HepG2 (cell line): ENCODE data around the gene SEC61A1. TPM values are rescaled to one million over a fixed set of nuclear protein-coding genes. Genes with fewer than 3 reads are reported as not detected.

Source experiments
- ATAC-seq: fragments of 200-7000 bp; cut with Tn5 transposase; 3 replicates; pipeline ENCODE4 v1.9.1; 2020; ENCODE audit warnings: mild to moderate bottlenecking, moderate library complexity
- BruUV-seq: library from RNA; stranded (reverse); fragments of 400-500 nt; replicated peaks from 2 replicates; lab custom pipeline; 2021; lab: Mats Ljungman, UMichigan
- CTCF ChIA-PET: fragments of 300-600 bp; formaldehyde crosslinking; extraction: SDS; loops from one replicate; lab custom pipeline; 2021; ENCODE audit warnings: low total read pairs, inconsistent platforms, low intra/inter-chr PET ratio; lab: Yijun Ruan, JAX
- POLR2A ChIA-PET: fragments of 350-600 bp; sonication (Branson Sonifier 250); formaldehyde crosslinking; loops from one replicate; lab custom pipeline; 2020; ENCODE audit warnings: antibody characterized with exemption, inconsistent platforms; lab: Yijun Ruan, JAX
- DNase-seq: peaks from one replicate; pipeline ENCODE4 v3.0.0-alpha.2; 2015; ENCODE audit warnings: low spot score
- FAIRE-seq: peaks from 3 replicates; lab custom pipeline; 2011; peaks lifted over from hg19 to GRCh38; lab: Jason Lieb, UNC
- H2AFZ ChIP-seq: one replicate; pipeline ENCODE4 v1.6.1; 2011; ENCODE audit warnings: low read length, inconsistent platforms
- H3K27ac ChIP-seq: fragments of 300-600 bp; 3 replicates; pipeline ENCODE4 v1.8.0; 2011; ENCODE audit warnings: mixed run types, mild to moderate bottlenecking, mixed read lengths, low read length, inconsistent platforms; ENCODE audit not compliant: insufficient read depth; ENCODE audit errors: extremely low read length
- H3K27me3 ChIP-seq, 2 experiments: fragments of 200-600 bp in 1 of 2; 2 replicates in 1 of 2; 3 replicates in 1 of 2; pipeline versions ENCODE4 v1.6.0 to v1.8.0; 2011; ENCODE audit warnings: low read length in 2 of 2, mild to moderate bottlenecking in 2 of 2, moderate library complexity in 2 of 2, inconsistent platforms in 1 of 2; ENCODE audit not compliant: insufficient read depth in 2 of 2, control insufficient read depth in 1 of 2
- H3K36me3 ChIP-seq, 2 experiments: fragments of 200-600 bp in 1 of 2; replicated peaks in 1 of 2; 2 replicates in 1 of 2; 3 replicates in 1 of 2; pipeline versions ENCODE4 v1.5.1 to v1.8.0; 2011; ENCODE audit warnings: low read length in 2 of 2, inconsistent platforms in 1 of 2; ENCODE audit not compliant: insufficient read depth in 2 of 2, control insufficient read depth in 1 of 2
- H3K4me1 ChIP-seq: 2 replicates; pipeline ENCODE4 v1.5.1; 2012; ENCODE audit warnings: low read length, inconsistent platforms; ENCODE audit not compliant: insufficient read depth
- H3K4me2 ChIP-seq: 2 replicates; pipeline ENCODE4 v1.6.0; 2011; ENCODE audit warnings: low read depth, low read length, inconsistent platforms
- H3K4me3 ChIP-seq, 3 experiments: fragments of 200-600 bp in 1 of 3; sonication (generic), shearing (Covaris generic) in 1 of 3; replicated peaks in 1 of 3; 2 replicates each; pipeline ENCODE4 v1.5.1; 2011 to 2016; ENCODE audit warnings: low read length in 3 of 3, inconsistent platforms in 2 of 3, low read depth in 2 of 3, mild to moderate bottlenecking in 2 of 3, control low read depth in 1 of 3, mixed read lengths in 1 of 3; ENCODE audit not compliant: insufficient read depth in 1 of 3
- H3K79me2 ChIP-seq: one replicate; pipeline ENCODE4 v1.6.1; 2011; ENCODE audit warnings: low read length, inconsistent platforms; ENCODE audit not compliant: insufficient read depth
- H3K9ac ChIP-seq: 2 replicates; pipeline ENCODE4 v1.6.0; 2011; ENCODE audit warnings: mild to moderate bottlenecking, low read depth, low read length, inconsistent platforms; ENCODE audit not compliant: insufficient read depth
- H3K9me3 ChIP-seq: 2 replicates; pipeline ENCODE4 v1.5.1; 2012; ENCODE audit warnings: mild to moderate bottlenecking, low read length
- H4K20me1 ChIP-seq: 2 replicates; pipeline ENCODE4 v1.6.0; 2011; ENCODE audit warnings: inconsistent platforms, mild to moderate bottlenecking, low read length, moderate library complexity; ENCODE audit not compliant: insufficient read depth
- FIP1L1 ChIP-seq: fragments of 200-400 bp; formaldehyde crosslinking; IDR thresholded peaks from 2 replicates; pipeline ENCODE4 v1.6.1; 2018; ENCODE audit warnings: low read depth, mild to moderate bottlenecking, low read length, moderate library complexity, borderline replicate concordance; ENCODE audit not compliant: insufficient read depth
- ISL2 ChIP-seq: sonication (generic); formaldehyde crosslinking; IDR thresholded peaks from 2 replicates; pipeline ENCODE4 v1.5.0; 2020; ENCODE audit warnings: missing genetic modification reagents
- MAZ ChIP-seq, 2 experiments: sonication (generic) in 1 of 2; formaldehyde crosslinking in 1 of 2; IDR thresholded peaks; 2 replicates each; pipeline versions ENCODE4 v1.5.0 to v1.6.1; 2012 to 2020; ENCODE audit warnings: low read depth in 2 of 2, mild to moderate bottlenecking in 2 of 2, borderline replicate concordance in 1 of 2, improper control_type of control experiment in 1 of 2, low read length in 1 of 2, missing genetic modification reagents in 1 of 2, moderate library complexity in 1 of 2
- MYC ChIP-seq: sonication (generic); formaldehyde crosslinking; IDR thresholded peaks from 2 replicates; pipeline ENCODE4 v1.9.0; 2021; ENCODE audit warnings: missing genetic modification reagents, borderline replicate concordance
- NRL ChIP-seq: sonication (generic); formaldehyde crosslinking; IDR thresholded peaks from 2 replicates; pipeline ENCODE4 v1.5.0; 2020; ENCODE audit warnings: missing genetic modification reagents, mild to moderate bottlenecking, moderate library complexity, borderline replicate concordance
- SOX5 ChIP-seq: IDR thresholded peaks from 2 replicates; pipeline ENCODE4 v1.6.1; 2016; ENCODE audit warnings: borderline replicate concordance
- ZFAT ChIP-seq: sonication (generic); formaldehyde crosslinking; conservative IDR thresholded peaks from 2 replicates; pipeline ENCODE4 v1.8.1; 2023; ENCODE audit warnings: missing genetic modification reagents, inconsistent platforms
- ZKSCAN5 ChIP-seq: sonication (generic); formaldehyde crosslinking; IDR thresholded peaks from 2 replicates; pipeline ENCODE4 v1.5.1; 2020; ENCODE audit warnings: mild to moderate bottlenecking, missing genetic modification reagents
- ZNF17 ChIP-seq: sonication (generic); formaldehyde crosslinking; IDR thresholded peaks from 2 replicates; pipeline ENCODE4 v1.5.0; 2020; ENCODE audit warnings: mild to moderate bottlenecking, missing genetic modification reagents
- ZNF225 ChIP-seq: sonication (generic); formaldehyde crosslinking; IDR thresholded peaks from 2 replicates; pipeline ENCODE4 v1.4.0; 2020; ENCODE audit warnings: mild to moderate bottlenecking, missing genetic modification reagents
- ZNF335 ChIP-seq: sonication (generic); formaldehyde crosslinking; IDR thresholded peaks from 2 replicates; pipeline ENCODE4 v1.4.0; 2020; ENCODE audit warnings: missing genetic modification reagents
- ZNF737 ChIP-seq: sonication (generic); formaldehyde crosslinking; IDR thresholded peaks from 2 replicates; pipeline ENCODE4 v1.5.0; 2020; ENCODE audit warnings: missing genetic modification reagents, mild to moderate bottlenecking, borderline replicate concordance
- ZNF839 ChIP-seq: sonication (generic); formaldehyde crosslinking; IDR thresholded peaks from 2 replicates; pipeline ENCODE4 v1.4.0; 2020; ENCODE audit warnings: missing genetic modification reagents, mild to moderate bottlenecking, borderline replicate concordance
- WGBS: methylation state at CpG from one replicate; pipeline ENCODE4 v1.1.6; 2017; ENCODE audit warnings: low lambda C conversion rate; 5-methylcytosine and 5-hydroxymethylcytosine counted together
- in situ Hi-C: cut with HindIII; loops from 2 replicates; pipeline ENCODE4 v1.10.0; 2017; ENCODE audit warnings: low pct_unique_long_range_greater_than_20kb; ENCODE audit not compliant: extremely low pct_ligation_motif_present
- intact Hi-C: fragments of 100-400 bp; cut with micrococcal nuclease; formaldehyde crosslinking; loops from one replicate; pipeline ENCODE4 v1.10.0; 2022; ENCODE audit not compliant: unreplicated experiment
- polyA plus RNA-seq, 8 experiments: library from polyadenylated mRNA; depleted of rRNA in 3 of 8; stranded (reverse) in 7 of 8; unstranded in 1 of 8; fragments of >200 nt; fragmentation: Illumina TruSeq in 4 of 8; extraction: Trizol in 4 of 8; gene quantifications; 2 replicates each; pipeline versions ENCODE4 v1.2.1 to v1.2.3, GENCODE V29; 2011 to 2016; ENCODE audit warnings: low read depth in 4 of 8, missing spikeins in 1 of 8, mixed read lengths in 1 of 8; ENCODE audit not compliant: insufficient read depth in 1 of 8
- total RNA-seq, 5 experiments: library from RNA; depleted of rRNA; stranded (reverse); fragments of >200 nt; fragmentation: Illumina TruSeq; extraction: Trizol; gene quantifications; 2 replicates each; pipeline ENCODE4 v1.2.3, GENCODE V29; 2016; ENCODE audit warnings: low read depth in 1 of 5
- TF ChIP-seq, protein P1 (sequence below): sonication (generic); formaldehyde crosslinking; IDR thresholded peaks from 2 replicates; pipeline ENCODE4 v1.5.0; 2020; ENCODE audit warnings: mild to moderate bottlenecking, missing genetic modification reagents
- TF ChIP-seq, protein P2 (sequence below): sonication (generic); formaldehyde crosslinking; IDR thresholded peaks from 2 replicates; pipeline ENCODE4 v1.4.0; 2020; ENCODE audit warnings: missing genetic modification reagents
- TF ChIP-seq, protein P3 (sequence below): IDR thresholded peaks from 2 replicates; pipeline ENCODE4 v1.6.1; 2018; ENCODE audit warnings: missing genetic modification reagents
- TF ChIP-seq, protein P4 (sequence below): IDR thresholded peaks from 2 replicates; pipeline ENCODE4 v1.6.1; 2018; ENCODE audit warnings: missing genetic modification reagents, mild to moderate bottlenecking, missing compliant biosample characterization

Gene SEC61A1
- total and polyA plus RNA-seq, 2 of the 13 experiments (the other 11 are each of a cell fraction or from before 2014, with no cell fraction given) = 170 to 203 TPM

DNA sequence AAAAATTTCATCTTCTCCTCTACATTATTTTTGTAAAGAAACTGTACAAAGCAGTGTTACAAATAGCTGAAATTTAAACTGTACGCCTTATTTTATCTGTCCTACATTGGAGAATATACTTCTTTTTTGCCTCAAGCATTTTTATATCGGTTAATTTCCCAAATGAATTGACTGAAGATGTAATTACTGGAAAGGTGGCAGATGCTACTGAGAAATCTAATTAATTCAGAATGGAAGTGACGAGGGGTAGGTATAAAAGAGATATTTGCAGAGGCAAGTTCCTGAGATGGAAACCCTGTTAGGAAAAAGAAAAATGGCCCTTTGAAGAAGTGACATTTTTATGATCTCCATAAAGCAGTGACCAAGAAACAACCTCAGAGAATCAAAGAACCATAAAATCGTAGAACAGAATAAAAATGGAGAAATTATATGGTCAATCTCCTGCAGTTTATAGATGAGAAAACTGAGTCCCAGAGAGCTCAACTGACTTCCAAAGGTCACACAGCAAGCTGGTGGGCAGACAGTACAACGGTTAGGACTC, 51.0 kb downstream of the SEC61A1 start:
- in situ Hi-C loops (no loop called here), intact Hi-C loops (no loop called here)
- Histone ChIP-seq H3K9ac (no peak overlapping the region), H3K9me3 (no peaks in the 10 kb centered on the region), H3K27me3 (no peaks in the 10 kb centered on the region), H3K4me3 (no peak overlapping the region), H3K27ac (no peak overlapping the region), H2AFZ (no peak overlapping the region), H3K36me3 (peaks cover 21 to 76% of the 10 kb centered on the region in 2 experiments), H4K20me1 (no peaks in the 10 kb centered on the region), H3K4me1 (peaks cover 21% of the 10 kb centered on the region), H3K4me2 (no peak overlapping the region), H3K79me2 (no peaks in the 10 kb centered on the region)
- ChIA-PET CTCF (no interaction called here), POLR2A (no interaction called here)
- DNase-seq (no peak), FAIRE-seq (no peak), ATAC-seq (no peak)
- BruUV-seq = no TSS peak
- 90% methylated on average over 5 of the region's 5 CpGs for WGBS
- TF ChIP-seq ZNF335 (no peak), ZNF17 (CRISPR knock-in tag) (no peak), ZNF737 (CRISPR knock-in tag) (no peak), ISL2 (CRISPR knock-in tag) (no peak), ZNF225 (CRISPR knock-in tag) (no peak), ZFAT (no peak), ZKSCAN5 (CRISPR knock-in tag) (no peak), MYC (CRISPR knock-in tag) (no peak), ZNF839 (CRISPR knock-in tag) (no peak), FIP1L1 (no peak), SOX5 (CRISPR knock-in tag) (no peak), NRL (CRISPR knock-in tag) (no peak), MAZ (IDR thresholded peaks at IDR 0.05; ENCODE audit: borderline replicate concordance, low read depth, low read length) (no peak), MAZ (CRISPR knock-in tag; IDR thresholded peaks at IDR 0.05; ENCODE audit: low read depth) (no peak)
- TF ChIP-seq, protein P1, sequence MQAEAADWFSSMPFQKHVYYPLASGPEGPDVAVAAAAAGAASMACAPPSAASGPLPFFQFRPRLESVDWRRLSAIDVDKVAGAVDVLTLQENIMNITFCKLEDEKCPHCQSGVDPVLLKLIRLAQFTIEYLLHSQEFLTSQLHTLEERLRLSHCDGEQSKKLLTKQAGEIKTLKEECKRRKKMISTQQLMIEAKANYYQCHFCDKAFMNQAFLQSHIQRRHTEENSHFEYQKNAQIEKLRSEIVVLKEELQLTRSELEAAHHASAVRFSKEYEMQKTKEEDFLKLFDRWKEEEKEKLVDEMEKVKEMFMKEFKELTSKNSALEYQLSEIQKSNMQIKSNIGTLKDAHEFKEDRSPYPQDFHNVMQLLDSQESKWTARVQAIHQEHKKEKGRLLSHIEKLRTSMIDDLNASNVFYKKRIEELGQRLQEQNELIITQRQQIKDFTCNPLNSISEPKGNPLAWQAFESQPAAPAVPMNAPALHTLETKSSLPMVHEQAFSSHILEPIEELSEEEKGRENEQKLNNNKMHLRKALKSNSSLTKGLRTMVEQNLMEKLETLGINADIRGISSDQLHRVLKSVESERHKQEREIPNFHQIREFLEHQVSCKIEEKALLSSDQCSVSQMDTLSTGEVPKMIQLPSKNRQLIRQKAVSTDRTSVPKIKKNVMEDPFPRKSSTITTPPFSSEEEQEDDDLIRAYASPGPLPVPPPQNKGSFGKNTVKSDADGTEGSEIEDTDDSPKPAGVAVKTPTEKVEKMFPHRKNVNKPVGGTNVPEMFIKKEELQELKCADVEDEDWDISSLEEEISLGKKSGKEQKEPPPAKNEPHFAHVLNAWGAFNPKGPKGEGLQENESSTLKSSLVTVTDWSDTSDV (CRISPR knock-in tag) = no peak
- TF ChIP-seq, protein P2, sequence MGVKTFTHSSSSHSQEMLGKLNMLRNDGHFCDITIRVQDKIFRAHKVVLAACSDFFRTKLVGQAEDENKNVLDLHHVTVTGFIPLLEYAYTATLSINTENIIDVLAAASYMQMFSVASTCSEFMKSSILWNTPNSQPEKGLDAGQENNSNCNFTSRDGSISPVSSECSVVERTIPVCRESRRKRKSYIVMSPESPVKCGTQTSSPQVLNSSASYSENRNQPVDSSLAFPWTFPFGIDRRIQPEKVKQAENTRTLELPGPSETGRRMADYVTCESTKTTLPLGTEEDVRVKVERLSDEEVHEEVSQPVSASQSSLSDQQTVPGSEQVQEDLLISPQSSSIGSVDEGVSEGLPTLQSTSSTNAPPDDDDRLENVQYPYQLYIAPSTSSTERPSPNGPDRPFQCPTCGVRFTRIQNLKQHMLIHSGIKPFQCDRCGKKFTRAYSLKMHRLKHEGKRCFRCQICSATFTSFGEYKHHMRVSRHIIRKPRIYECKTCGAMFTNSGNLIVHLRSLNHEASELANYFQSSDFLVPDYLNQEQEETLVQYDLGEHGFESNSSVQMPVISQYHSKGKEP (CRISPR knock-in tag) = no peak
- TF ChIP-seq, protein P3, sequence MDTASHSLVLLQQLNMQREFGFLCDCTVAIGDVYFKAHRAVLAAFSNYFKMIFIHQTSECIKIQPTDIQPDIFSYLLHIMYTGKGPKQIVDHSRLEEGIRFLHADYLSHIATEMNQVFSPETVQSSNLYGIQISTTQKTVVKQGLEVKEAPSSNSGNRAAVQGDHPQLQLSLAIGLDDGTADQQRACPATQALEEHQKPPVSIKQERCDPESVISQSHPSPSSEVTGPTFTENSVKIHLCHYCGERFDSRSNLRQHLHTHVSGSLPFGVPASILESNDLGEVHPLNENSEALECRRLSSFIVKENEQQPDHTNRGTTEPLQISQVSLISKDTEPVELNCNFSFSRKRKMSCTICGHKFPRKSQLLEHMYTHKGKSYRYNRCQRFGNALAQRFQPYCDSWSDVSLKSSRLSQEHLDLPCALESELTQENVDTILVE (CRISPR knock-in tag) = no peak
- TF ChIP-seq, protein P4, sequence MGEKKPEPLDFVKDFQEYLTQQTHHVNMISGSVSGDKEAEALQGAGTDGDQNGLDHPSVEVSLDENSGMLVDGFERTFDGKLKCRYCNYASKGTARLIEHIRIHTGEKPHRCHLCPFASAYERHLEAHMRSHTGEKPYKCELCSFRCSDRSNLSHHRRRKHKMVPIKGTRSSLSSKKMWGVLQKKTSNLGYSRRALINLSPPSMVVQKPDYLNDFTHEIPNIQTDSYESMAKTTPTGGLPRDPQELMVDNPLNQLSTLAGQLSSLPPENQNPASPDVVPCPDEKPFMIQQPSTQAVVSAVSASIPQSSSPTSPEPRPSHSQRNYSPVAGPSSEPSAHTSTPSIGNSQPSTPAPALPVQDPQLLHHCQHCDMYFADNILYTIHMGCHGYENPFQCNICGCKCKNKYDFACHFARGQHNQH (CRISPR knock-in tag) = no peak
